HUDEP-2 (cell line): ENCODE data around the gene AGBL2.
"Not testable (repeated sequence)": the region's sequence is repeated elsewhere in the genome, so short reads cannot be mapped to it uniquely, and the experiment has no call there.

Source experiments
- DNase-seq, 76 experiments: peaks; one replicate each; lab custom pipeline; 2025; ENCODE audit not compliant: unreplicated experiment in 76 of 76; lab: John Stamatoyannopoulos, UW

AGBL2 gene, protein sequence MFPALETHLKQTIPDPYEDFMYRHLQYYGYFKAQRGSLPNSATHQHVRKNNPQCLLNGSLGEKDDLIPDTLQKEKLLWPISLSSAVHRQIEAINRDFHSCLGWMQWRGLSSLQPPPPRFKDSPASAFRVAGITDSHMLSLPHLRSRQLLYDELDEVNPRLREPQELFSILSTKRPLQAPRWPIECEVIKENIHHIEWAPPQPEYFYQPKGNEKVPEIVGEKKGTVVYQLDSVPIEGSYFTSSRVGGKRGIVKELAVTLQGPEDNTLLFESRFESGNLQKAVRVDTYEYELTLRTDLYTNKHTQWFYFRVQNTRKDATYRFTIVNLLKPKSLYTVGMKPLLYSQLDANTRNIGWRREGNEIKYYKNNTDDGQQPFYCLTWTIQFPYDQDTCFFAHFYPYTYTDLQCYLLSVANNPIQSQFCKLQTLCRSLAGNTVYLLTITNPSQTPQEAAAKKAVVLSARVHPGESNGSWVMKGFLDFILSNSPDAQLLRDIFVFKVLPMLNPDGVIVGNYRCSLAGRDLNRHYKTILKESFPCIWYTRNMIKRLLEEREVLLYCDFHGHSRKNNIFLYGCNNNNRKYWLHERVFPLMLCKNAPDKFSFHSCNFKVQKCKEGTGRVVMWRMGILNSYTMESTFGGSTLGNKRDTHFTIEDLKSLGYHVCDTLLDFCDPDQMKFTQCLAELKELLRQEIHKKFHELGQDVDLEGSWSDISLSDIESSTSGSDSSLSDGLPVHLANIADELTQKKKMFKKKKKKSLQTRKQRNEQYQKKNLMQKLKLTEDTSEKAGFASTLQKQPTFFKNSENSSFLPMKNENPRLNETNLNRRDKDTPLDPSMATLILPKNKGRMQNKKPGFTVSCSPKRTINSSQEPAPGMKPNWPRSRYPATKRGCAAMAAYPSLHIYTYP

DNA sequence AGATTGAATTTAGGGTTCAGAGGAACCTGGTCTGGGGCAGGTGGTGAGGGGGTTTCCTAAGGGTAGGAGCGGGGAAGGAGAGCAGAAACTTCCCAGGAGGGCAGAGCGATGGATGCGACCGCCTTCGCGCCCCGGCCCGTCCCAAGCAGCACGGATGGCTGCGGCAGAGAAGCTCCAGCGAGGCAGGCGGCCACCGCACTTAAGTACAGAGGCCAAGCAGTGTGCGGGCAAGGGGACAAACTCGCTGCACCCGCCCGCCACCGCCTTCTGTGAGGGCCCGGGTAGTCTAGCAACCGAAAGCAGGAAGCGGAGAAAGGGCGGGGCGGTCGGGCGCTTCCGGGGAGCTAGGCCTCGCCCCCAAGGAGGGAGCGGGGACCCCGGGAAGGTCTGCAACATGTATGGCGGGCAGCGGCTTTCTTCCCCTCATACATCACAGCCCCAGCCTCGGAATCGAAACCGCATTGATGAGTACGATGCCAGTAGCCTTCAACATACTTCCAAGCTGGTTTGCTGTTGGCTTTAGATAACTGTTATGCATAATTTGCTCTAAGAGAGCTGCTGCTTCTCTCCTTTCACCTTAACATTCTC lies at the start of gene AGBL2:
Gene AGBL2 (minus strand): TSS at position 288 of the 588 bp plus-strand sequence. CDS start 719 bp downstream, outside the sequence.
- DNase-seq = peak in 69 of 76 experiments; percentile 4 to 78 (median 54)

DNA sequence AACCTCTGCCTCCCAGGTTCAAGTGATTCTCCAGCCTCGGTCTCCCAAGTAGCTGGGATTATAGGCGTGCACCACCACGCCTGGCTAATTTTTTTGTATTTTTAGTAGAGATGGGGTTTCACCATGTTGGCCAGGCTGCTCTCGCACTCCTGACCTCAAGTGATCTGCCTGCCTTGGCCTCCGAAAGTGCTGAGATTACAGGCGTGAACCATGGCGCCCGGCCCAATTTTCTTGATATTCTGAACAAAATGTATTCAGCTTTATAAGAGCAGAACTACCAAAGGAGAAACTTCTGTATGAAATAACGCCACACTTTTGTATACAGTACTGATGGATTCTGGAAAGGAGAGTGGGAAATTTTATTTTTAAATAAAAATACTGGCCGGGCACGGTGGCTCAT lies 44.1 kb upstream of the AGBL2 start:
- not testable (repeated sequence) for DNase-seq

DNA sequence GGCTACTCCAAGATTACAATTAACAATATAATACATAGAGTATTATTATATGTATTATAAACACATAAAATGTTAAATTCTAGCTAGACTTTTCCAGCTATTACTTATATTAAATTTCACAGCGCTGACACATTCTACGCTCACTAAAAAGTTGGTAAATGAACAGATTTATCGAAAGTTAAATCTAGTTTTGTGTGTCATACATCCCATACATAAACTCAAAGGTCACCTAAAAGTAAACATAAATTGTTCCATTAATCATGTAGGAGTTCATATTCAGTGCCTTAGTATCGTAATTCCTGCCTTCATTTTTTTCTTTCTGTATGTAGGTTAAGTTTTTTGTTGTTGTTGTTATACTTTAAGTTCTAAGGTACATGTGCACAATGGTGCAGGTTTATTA lies 41.0 kb upstream of the AGBL2 start:
- no peak for DNase-seq

DNA sequence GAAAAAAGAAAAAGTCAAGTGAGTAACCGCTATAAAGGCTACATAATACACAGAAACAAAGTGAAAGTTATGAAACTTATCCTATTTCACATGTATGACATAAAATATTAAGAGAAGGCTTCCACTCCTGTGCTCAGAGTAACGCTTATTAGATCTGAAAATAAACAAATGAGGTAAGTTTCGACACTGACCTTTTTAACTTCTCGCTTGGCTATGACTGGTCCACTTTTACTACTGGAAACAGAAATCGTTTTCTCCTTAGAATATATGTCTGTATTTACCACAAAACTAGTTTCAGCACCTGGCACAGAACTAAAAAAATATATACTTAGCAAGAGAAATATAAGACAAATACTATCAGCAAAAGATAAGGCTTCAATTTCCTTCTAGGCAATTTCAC lies 35.6 kb upstream of the AGBL2 start:
- DNase-seq = no peak

DNA sequence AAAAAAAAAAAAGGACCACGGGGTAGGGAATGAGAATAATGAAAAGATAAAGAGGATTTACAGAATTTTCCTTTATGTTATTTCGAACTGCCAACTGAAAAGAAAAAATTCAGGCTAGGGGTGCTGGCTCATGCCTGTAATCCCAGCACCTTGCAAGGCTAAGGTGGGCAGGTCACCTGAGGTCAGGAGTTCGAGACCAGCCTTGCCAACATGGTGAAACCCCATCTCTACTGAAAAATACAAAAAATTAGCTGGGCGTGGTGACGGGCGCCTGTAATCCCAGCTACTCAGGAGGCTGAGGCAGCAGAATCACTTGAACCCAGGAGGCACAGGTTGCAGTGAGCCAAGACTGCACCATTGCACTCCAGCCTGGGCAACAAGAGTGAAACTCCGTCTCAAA lies 27.3 kb upstream of the AGBL2 start:
- not testable (repeated sequence) for DNase-seq

DNA sequence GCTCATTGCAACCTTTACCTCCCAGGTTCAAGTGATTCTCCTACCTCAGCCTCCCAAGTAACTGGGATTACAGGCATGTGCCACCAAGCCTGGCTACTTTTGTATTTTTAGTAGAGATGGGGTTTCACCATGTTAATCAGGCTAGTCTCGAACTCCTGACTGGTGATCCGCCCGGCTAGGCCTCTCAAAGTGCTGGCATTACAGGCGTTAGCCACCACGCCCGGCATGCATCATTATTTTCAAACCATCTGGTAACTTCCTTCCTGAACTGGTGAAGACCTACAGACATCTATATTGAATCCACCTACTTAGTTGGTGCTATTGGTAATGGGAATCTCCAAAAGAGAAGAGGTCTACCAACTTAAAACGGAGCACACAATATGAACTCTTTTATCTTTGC lies 22.6 kb upstream of the AGBL2 start:
- not testable (repeated sequence) for DNase-seq

DNA sequence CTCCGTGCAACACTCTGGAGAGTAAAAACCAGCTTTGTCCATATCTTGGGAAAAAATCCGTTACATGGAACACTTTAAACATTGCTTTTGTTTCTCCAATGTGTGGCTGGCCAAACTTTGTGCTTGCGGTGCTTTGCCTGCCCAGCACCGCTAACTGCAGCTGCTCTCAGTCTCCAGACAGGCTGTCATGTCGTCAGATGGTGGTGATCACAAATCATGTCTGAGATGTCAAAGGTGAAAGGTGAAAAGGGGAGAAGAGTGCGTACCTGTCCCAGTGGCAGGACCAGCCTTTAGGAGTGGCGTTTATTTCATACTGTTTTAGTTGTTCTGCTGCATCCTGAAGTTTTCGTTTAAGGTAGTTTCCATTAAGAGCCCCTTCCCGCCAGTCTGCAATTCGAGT lies 17.1 kb upstream of the AGBL2 start:
- no peak for DNase-seq

DNA sequence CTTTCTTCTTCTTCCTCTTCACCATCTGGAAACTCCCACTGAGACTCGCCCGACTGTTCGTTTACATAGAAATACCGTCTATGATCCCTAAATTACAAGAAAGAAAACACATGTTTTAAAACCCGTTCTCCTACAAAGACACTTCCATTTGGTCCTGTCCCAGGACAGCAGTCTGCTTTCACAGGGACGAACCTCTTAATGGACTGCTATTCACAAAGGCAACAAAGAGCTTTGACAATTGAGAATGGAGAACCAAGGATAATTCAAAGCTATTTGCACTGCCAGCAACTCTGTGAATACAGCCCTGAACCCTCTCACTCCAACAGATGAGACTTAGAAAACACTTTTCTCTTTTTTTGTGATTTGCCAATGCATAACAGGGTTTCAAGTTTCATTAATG lies 16.3 kb upstream of the AGBL2 start:
- DNase-seq = no peak

DNA sequence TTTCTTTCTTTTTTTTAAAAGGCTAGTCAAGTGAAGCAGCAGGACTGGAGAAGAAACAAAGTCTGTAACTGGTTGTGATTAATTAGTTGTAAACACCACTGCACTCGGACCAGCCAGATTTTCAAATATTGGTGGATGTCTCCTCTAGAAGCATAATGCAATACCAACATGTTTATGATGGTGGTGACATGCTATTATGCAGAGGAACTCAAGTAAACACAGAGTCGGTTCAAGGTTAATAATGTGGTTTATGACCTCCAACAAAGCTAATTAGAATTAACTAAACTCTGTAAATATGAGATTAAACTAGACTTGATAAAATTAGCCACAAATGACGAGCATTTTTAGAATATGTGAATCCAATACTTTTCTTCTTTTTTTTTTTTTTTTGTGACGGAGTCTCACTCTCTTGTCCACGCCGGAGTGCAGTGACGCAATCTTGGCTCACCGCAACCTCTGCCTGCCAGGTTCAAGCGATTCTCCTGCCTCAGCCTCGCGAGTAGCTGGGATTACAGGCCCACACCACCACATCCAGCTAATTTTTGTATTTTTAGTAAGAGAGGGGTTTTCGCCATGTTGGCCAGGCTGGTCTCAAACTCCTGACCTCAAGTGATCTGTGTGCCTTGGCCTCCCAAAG lies 11.8 kb upstream of the AGBL2 start:
- DNase-seq = no peak

DNA sequence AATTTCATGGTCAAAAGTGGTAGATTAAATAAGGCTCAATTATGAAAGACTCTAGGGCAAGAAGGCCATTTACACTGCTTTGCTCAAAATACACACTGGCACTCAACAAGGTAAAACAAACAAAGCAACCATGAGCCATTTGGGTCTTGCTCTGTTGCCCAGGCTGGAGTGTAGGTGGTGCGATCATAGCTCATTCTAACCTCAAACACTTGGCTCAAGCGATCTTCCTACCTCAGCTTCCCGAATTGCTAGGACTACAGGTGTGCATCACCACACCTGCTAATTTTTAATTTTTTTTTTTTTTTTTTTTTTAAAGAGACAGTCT lies 10.9 kb upstream of the AGBL2 start:
- no peak for DNase-seq

DNA sequence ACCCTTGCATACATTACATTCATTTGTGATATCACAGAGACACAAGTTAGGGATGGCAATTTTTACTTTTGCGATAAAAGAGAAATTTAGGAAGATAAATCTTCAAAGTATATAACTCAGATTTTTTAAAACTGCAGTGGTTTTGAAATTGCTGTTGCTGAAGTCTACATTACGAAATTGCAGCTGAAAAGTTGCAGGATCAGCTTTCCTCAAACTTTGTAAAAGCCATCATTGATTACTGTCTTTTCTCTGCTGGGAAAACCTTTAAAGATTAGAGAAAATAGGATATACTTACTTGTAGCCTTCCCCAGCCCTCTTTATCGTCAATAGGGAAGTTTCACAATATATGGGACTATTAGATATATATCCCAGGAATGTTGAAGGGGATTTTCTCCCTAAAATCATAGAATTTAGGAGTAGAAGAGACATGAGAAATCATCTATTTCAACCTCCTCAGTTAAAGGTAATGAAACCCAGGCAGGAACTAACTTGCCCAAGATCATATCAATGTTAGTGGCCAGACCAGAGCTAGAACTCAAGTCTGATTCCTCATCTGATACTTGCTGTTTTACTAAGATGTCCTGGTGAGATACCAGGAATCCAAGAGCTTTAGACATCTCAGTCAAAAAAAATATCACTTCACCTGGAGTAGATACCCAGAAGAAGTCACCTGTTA lies 10.4 kb upstream of the AGBL2 start:
- no peak for DNase-seq

DNA sequence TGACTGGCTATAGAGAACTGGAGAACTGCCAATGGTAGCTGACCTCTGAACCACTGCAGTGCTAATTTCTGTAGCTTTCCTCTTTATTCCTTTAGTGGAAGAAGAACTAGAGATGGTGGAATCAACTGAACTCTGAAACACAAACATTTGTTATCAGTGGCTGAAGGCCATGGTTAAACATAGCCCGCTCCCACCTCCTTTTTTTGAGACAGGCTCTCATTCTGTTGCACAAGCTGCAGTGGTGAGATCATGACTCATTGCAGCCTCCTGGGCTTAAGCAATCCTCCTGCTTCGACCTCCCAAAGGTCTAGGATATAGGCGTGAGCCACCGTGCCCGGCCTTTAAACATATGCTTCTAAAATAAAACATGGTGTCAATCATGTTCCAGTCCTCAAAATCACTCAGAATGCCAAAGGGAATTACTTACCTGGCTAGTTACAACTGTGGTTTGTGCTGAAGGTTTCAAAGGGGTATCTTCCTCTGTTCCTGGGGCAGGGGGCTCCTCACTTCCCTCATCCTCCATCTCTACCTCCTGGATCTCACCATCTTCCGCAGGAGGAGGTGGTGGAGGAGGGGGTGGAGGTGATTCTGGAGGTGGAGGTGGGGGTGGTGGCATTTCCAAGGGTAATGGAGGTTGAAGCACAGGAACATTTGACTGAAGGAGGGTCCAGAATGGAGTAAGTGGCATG lies 9.0 kb upstream of the AGBL2 start:
- no peak for DNase-seq

DNA sequence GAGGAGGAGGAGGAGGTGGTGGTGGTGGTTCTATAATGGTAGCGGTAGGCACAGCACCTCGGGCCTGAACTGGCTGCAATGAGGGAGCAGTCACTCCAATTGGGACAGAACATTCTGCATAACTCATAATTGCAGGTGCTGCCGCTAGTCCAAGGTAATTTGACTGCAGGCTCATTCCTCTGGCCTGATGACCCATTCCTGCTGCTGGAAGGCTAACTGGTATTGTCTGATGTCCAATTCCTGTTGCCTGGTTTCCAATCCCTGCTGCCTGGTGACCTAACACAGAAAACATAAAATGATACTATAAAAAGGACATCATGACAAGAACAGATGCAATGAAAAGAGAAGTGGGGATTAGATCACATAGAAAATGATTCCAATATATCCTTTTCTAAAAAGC lies 7.9 kb upstream of the AGBL2 start:
- no peak for DNase-seq

DNA sequence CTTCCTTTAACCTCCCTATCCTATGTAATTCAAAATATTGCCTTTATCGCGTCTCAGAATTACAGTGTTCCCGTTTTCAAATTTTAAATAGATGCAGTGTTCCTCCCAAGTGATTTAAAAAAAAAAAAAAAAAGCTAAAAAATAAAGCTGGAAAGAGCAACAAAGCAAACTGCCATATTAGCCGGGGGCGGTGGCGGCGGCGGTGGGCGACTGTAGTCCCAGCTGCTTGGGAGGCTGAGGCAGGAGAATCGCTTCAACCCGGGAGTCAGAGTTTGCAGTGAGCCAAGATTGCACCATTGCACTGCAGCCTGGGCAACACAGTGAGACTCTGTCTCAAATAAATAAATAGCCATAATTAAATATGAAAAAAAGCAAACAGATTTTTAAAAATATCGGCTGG lies 5.5 kb upstream of the AGBL2 start:
- DNase-seq = no peak

DNA sequence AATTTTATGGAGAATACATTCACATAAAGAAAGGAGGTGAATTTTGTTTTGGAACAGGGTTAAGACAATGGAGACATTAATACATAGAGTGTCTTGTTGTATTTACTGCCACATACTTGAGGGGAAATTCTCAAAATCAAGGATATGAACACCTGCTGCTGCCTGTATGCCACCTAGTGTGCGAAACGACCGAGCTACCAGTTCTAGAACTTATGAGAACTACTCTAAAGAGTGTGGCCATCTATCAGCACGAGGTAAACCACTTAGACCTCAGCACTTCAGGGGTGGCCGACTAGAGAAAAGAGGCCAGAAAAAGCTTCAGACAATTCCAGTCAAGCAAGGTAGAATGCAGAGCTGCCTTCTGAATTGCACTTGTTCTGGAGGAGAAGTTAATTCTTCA lies 1.5 kb upstream of the AGBL2 start:
- no peak for DNase-seq

DNA sequence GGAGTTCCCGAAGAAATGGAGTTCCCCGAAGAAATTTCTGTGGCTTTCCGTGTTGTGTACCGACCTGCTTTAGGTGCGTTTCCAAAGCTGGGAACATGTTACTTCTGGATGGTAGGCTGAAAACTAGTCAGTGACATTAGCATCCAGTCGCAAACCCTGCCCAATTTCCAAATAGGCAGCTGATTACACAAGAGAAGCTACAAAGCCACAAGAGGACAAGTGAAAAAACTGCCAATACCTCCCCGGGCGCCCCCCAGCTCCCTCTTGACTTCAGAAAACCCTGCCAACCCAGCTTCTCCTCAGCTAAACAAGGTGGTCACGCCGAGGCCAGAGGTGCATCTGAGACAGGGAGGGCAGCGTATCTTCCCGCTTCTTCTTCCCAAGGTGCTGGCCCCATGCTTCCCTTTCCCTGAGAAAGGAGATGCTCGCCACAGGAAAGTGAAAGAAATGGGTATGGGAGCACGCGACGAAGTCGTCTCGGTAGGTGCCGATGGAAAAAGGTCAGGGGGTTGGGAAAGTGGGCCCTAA lies 551 bp downstream of the AGBL2 start:
- DNase-seq = peak in 1 of 76 experiments; percentile 23

DNA sequence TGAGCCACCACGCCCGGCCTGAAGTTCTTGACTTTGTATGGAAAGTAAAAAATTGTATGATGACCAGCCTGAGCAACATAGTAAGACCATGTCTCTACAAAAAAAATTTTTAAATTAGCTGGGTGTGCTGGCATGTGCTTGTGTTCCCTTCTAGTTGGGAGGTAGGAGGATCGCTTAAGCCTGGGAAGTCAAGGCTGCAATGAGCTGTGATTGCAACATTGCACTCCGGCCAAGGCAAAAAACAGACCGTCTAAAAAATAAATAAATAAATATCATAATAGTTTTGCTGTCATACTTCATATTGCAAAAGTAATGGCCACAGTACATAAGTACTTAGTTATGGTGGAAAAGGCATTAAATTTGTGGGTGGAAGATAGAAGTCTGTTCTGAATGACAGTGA lies 3.4 kb downstream of the AGBL2 start:
- no peak for DNase-seq

DNA sequence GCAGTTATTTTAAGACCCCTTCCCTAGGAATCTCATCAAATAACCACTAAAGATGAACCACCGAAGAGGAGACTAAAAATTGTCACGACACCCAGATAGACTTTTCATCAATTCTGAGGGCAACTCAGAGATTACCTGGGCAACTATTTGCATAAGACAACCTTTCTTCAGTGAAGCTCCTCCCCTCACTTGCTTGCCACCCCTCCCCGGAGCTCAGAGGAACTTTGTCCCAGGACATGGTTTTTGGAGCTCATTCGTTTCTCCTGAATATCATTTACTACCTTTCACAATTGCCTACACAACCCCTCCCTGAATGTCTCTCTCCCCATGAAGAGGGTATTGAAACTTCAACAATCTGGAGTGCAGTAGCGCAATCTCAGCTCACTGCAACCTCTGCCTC lies 3.9 kb downstream of the AGBL2 start:
- DNase-seq = no peak

DNA sequence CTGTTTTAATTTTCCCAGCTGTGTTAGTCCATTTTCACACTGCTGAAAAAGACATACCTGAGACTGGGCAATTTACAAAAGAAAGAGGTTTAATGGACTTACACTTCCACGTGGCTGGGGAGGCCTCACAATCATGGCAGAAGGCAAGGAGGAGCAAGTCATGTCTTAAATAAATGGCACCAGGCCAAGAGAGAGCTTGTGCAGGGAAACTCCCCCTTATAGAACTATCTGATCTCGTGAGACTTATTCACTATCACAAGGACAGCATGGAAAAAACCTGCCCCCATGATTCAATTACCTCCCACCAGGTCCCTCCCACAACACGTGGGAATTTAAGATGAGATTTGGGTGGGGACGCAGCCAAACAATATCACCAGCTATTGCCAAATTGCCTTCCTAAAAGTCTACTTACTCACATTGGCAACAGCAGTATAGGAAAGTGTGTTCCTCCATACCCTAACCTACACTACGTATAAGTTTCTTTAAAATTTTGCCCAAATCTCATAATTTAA lies 7.8 kb downstream of the AGBL2 start:
- DNase-seq = peak in 5 of 76 experiments; percentile 9 to 27 (median 15)
